Caco-2 (cell line): ENCODE data around the gene ZCRB1. TPM values are rescaled to one million over a fixed set of nuclear protein-coding genes. Genes with fewer than 3 reads are reported as not detected.
A peak's percentile ranks its signal among the peaks of the same experiment; 100 is the strongest.
"Not testable (repeated sequence)": the region's sequence is repeated elsewhere in the genome, so short reads cannot be mapped to it uniquely, and the experiment has no call there.

Experiments used
- BruUV-seq: library from RNA; stranded (reverse); fragments of 400-500 nt; replicated peaks from 2 replicates; lab custom pipeline; 2021; lab: Mats Ljungman, UMichigan
- CTCF ChIA-PET: fragments of 300-600 bp; sonication (Branson Sonifier 250); formaldehyde crosslinking; loops from one replicate; lab custom pipeline; 2022; ENCODE audit warnings: antibody characterized with exemption; lab: Charles Lee
- POLR2A ChIA-PET: fragments of 300-600 bp; sonication (Branson Sonifier 250); formaldehyde crosslinking; loops from one replicate; lab custom pipeline; 2022; ENCODE audit warnings: antibody characterized with exemption; lab: Charles Lee
- DNase-seq, 2 experiments: peaks; one replicate each; pipeline versions ENCODE4 v3.0.0 to v3.0.0-alpha.2; 2020 to 2022
- H3K27me3 ChIP-seq: replicated peaks from 2 replicates; pipeline ENCODE4 v1.6.0; 2011; ENCODE audit warnings: low read length; ENCODE audit not compliant: control insufficient read depth, insufficient read depth
- H3K36me3 ChIP-seq: 2 replicates; pipeline ENCODE4 v1.5.1; 2011; ENCODE audit warnings: low read length; ENCODE audit not compliant: control insufficient read depth, insufficient read depth
- H3K4me1 ChIP-seq: fragments of 250-450 bp; sonication (Bioruptor Pico); 2 replicates; pipeline ENCODE4 v1.5.1; 2020; ENCODE audit warnings: mild to moderate bottlenecking
- H3K4me3 ChIP-seq: 2 replicates; pipeline ENCODE4 v1.5.1; 2011; ENCODE audit warnings: low read depth, mild to moderate bottlenecking, control low read depth, low read length
- H3K9me3 ChIP-seq: fragments of 250-450 bp; sonication (Bioruptor Pico); 2 replicates; pipeline ENCODE4 v1.5.1; 2020; ENCODE audit warnings: mild to moderate bottlenecking, moderate library complexity
- H3K27ac Mint-ChIP-seq: one replicate; pipeline ENCODE4 v1.8.0; 2022; ENCODE audit warnings: mixed read lengths; ENCODE audit not compliant: unreplicated experiment
- H3K27me3 Mint-ChIP-seq: one replicate; pipeline ENCODE4 v1.8.0; 2022; ENCODE audit warnings: mixed read lengths; ENCODE audit not compliant: insufficient read depth, unreplicated experiment
- H3K36me3 Mint-ChIP-seq: one replicate; pipeline ENCODE4 v1.8.0; 2022; ENCODE audit warnings: mild to moderate bottlenecking, mixed read lengths; ENCODE audit not compliant: insufficient read depth, unreplicated experiment
- H3K4me1 Mint-ChIP-seq: one replicate; pipeline ENCODE4 v1.8.0; 2022; ENCODE audit warnings: low read depth, mixed read lengths; ENCODE audit not compliant: unreplicated experiment
- H3K4me3 Mint-ChIP-seq: one replicate; pipeline ENCODE4 v1.8.0; 2022; ENCODE audit warnings: mild to moderate bottlenecking, moderate library complexity, mixed read lengths; ENCODE audit not compliant: unreplicated experiment
- H3K9me3 Mint-ChIP-seq: one replicate; pipeline ENCODE4 v1.8.0; 2022; ENCODE audit warnings: mixed read lengths; ENCODE audit not compliant: unreplicated experiment
- CTCF ChIP-seq, 2 experiments: fragments of 200-600 bp in 1 of 2; IDR thresholded peaks; 1 replicate in 1 of 2; 2 replicates in 1 of 2; pipeline versions ENCODE4 v1.5.1 to v1.8.0; 2011 to 2022; ENCODE audit warnings: antibody characterized with exemption in 1 of 2, control low read depth in 1 of 2, inconsistent platforms in 1 of 2, low read depth in 1 of 2, low read length in 1 of 2, mild to moderate bottlenecking in 1 of 2, moderate library complexity in 1 of 2; ENCODE audit not compliant: insufficient read depth in 1 of 2, severe bottlenecking in 1 of 2, unreplicated experiment in 1 of 2
- intact Hi-C: fragments of 100-400 bp; cut with micrococcal nuclease; formaldehyde crosslinking; loops from one replicate; pipeline ENCODE4 v1.10.0; 2022; ENCODE audit not compliant: unreplicated experiment
- total RNA-seq: library from RNA; stranded (reverse); gene quantifications from 2 replicates; pipeline ENCODE4 v1.2.3, GENCODE V29; 2022

Gene ZCRB1
- total RNA-seq, 1 experiment from 2014 or later, result 52.1 TPM

DNA sequence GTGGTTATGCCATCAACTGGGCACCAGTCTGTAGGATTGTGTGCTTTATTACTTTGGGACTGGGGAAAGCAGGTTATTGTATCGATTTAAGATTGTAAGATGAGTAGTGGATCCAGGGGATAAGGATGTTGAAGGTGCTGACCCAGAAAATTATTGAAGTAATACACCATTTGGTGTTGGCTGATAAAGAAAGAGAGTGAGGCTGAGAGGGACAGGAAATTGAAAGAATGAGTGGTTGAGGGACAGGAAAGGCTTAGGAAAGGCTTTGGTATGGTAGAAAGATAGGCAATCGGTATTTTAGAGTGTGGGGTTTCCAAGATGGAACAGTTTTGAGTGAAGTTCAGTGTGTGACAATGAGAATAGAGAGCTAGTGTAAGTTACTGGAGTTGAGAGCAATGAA, 12.4 kb upstream of the ZCRB1 start:
- H3K4me3 Mint-ChIP-seq, result no peak overlapping the region
- ChIA-PET POLR2A (no interaction called here), CTCF (interaction anchor here (0.6 kb wide), 1 partner anchor 39 kb away, joined by 6 read pairs; no protein-coding TSS in a partner anchor)
- H3K27ac Mint-ChIP-seq, result no peak overlapping the region
- BruUV-seq, result no TSS peak
- Histone ChIP-seq H3K9me3 (no peaks in the 10 kb centered on the region), H3K4me1 (no peaks in the 10 kb centered on the region), H3K36me3 (no peaks in the 10 kb centered on the region; the same call in 1 of the 2 replicates), H3K4me3 (no peak overlapping the region), H3K27me3 (no peaks in the 10 kb centered on the region)
- H3K4me1 Mint-ChIP-seq, result peaks cover 7% of the 10 kb centered on the region
- no peaks in the 10 kb centered on the region for H3K9me3 Mint-ChIP-seq
- intact Hi-C loops, result no loop called here
- H3K36me3 Mint-ChIP-seq, result peaks cover 9% of the 10 kb centered on the region
- no peak for TF ChIP-seq CTCF (IDR thresholded peaks at IDR 0.05; ENCODE audit: insufficient read depth in 1 of 2, low read depth in 1 of 2, low read length in 1 of 2, severe bottlenecking in 1 of 2, unreplicated experiment in 1 of 2)
- DNase-seq, result no peak
- H3K27me3 Mint-ChIP-seq, result no peaks in the 10 kb centered on the region

GRCh38 chr12:42336286-42336685, 10.4 kb upstream of the ZCRB1 start:
- no peak for TF ChIP-seq CTCF (IDR thresholded peaks at IDR 0.05; ENCODE audit: insufficient read depth in 1 of 2, low read depth in 1 of 2, low read length in 1 of 2, severe bottlenecking in 1 of 2, unreplicated experiment in 1 of 2)
- Histone ChIP-seq H3K9me3 (no peaks in the 10 kb centered on the region), H3K36me3 (no peaks in the 10 kb centered on the region; the same call in 1 of the 2 replicates), H3K4me3 (no peak overlapping the region), H3K4me1 (no peaks in the 10 kb centered on the region), H3K27me3 (no peaks in the 10 kb centered on the region)
- DNase-seq, result no peak
- no peaks in the 10 kb centered on the region for H3K9me3 Mint-ChIP-seq
- peaks cover 9% of the 10 kb centered on the region for H3K36me3 Mint-ChIP-seq
- CTCF ChIA-PET, result no interaction called here
- BruUV-seq, result no TSS peak
- H3K27ac Mint-ChIP-seq, result no peak overlapping the region
- intact Hi-C loops, result no loop called here
- POLR2A ChIA-PET, result no interaction called here
- peaks cover 13% of the 10 kb centered on the region for H3K4me1 Mint-ChIP-seq
- no peak overlapping the region for H3K4me3 Mint-ChIP-seq
- no peaks in the 10 kb centered on the region for H3K27me3 Mint-ChIP-seq

DNA sequence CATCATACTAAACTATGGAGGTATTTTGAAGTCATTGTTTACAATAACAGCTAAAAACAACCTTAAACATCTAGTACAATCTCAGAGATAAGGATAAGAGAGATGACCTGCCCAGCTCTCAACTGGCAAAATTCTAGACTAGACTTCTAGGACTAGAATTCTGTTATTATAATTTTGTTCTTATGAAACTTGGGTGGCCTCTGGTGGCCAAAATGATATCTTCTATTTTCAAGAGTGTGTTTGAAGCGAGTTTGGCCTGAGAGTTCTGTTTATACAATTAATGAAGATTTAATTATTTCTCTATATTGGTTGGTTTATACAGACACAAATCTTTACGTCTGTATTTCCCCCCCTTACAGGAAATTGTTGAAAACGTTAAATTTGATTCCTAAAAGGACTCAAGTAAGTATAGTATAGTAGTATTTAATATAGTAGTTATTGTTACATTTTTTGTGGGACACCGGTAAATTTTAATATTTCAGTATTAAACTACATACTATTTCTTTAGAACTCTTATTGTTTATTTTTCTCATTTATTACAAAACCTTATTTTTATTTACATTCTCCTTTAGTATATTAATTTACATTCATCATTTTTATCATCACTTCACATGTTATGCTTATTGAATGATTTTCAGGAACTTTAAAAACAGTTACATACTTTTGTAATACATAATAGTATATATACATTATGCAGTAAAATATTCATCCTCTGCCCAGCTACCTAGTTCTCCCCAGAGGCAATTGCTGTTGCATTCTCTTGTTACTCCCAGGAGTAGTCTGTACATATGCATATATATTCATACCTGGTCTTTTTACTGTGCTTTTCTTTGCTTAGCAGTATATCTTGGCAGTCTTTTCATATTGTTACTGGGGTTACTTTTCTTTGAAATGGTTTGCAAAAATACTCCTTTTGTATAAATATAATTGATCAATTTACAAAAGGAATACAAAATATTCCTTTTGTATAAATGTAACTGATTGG, 6.7 kb upstream of the ZCRB1 start:
- H3K4me1 Mint-ChIP-seq, result peaks cover 13% of the 10 kb centered on the region
- no peaks in the 10 kb centered on the region for H3K27me3 Mint-ChIP-seq
- H3K9me3 Mint-ChIP-seq, result no peaks in the 10 kb centered on the region
- Histone ChIP-seq H3K4me3 (no peak overlapping the region), H3K36me3 (no peaks in the 10 kb centered on the region; the same call in 1 of the 2 replicates), H3K9me3 (no peaks in the 10 kb centered on the region), H3K27me3 (no peaks in the 10 kb centered on the region), H3K4me1 (peaks cover under 1% of the 10 kb centered on the region; the same call in 1 of the 2 replicates)
- TF ChIP-seq CTCF (IDR thresholded peaks at IDR 0.05; ENCODE audit: insufficient read depth in 1 of 2, low read depth in 1 of 2, low read length in 1 of 2, severe bottlenecking in 1 of 2, unreplicated experiment in 1 of 2), result peak; percentile 62 to 67
- DNase-seq, result peak in 1 of 2 experiments; percentile 55
- H3K4me3 Mint-ChIP-seq, result no peak overlapping the region
- intact Hi-C loops, result loop anchor here (1.0 to 2.0 kb wide), 7 partner anchors 36 to 648 kb away; partner anchors contain the start of gene GXYLT1
- H3K36me3 Mint-ChIP-seq, result peaks cover 9% of the 10 kb centered on the region
- CTCF ChIA-PET, result interaction anchor here (0.5 to 1.0 kb wide), 7 partner anchors 28 to 207 kb away, joined by 3 to 8 read pairs (median 3); partner anchors contain the start of gene GXYLT1
- no TSS peak for BruUV-seq
- H3K27ac Mint-ChIP-seq, result no peak overlapping the region
- POLR2A ChIA-PET, result no interaction called here

GRCh38 chr12:42330097-42330496, 4.2 kb upstream of the ZCRB1 start:
- intact Hi-C loops, CTCF ChIA-PET, H3K27me3 Mint-ChIP-seq, H3K4me1 ChIP-seq, H3K9me3 Mint-ChIP-seq, POLR2A ChIA-PET, H3K27ac Mint-ChIP-seq, DNase-seq, H3K9me3 ChIP-seq, BruUV-seq, H3K4me3 Mint-ChIP-seq, H3K36me3 ChIP-seq, H3K36me3 Mint-ChIP-seq, H3K27me3 ChIP-seq, H3K4me3 ChIP-seq: not testable (repeated sequence)
- H3K4me1 Mint-ChIP-seq, result peaks cover 19% of the 10 kb centered on the region
